Suprapubic skin (tissue), 4 donors: Measurements from ENCODE around the gene LRRFIP1. TPM values are rescaled to one million over a fixed set of nuclear protein-coding genes. Genes with fewer than 3 reads are reported as not detected.

ENCODE experiments used
- DNase-seq, 2 donors: peaks; one replicate each; pipeline ENCODE4 v3.0.0-alpha.2; 2019; ENCODE audit warnings: low spot score in 2 of 2
- H3K27ac ChIP-seq: fragments of 200-600 bp; sonication (generic); one replicate; pipeline ENCODE4 v1.5.1; 2019
- H3K27me3 ChIP-seq: fragments of 200-600 bp; sonication (generic); one replicate; pipeline ENCODE4 v1.5.1; 2019
- H3K36me3 ChIP-seq: fragments of 200-600 bp; sonication (generic); one replicate; pipeline ENCODE4 v1.5.1; 2019
- H3K4me1 ChIP-seq: fragments of 200-600 bp; sonication (generic); one replicate; pipeline ENCODE4 v1.5.1; 2019
- H3K4me3 ChIP-seq: fragments of 200-600 bp; sonication (generic); one replicate; pipeline ENCODE4 v1.5.1; 2019; ENCODE audit warnings: mild to moderate bottlenecking
- H3K9me3 ChIP-seq: fragments of 200-600 bp; sonication (generic); one replicate; pipeline ENCODE4 v1.5.1; 2019
- CTCF ChIP-seq, 2 donors: fragments of 200-600 bp in 1 of 2; fragments of 450-650 bp in 1 of 2; sonication (generic) in 1 of 2; IDR thresholded peaks; one replicate each; pipeline ENCODE4 v1.5.1; 2016 to 2019; ENCODE audit warnings: antibody characterized with exemption in 2 of 2, mild to moderate bottlenecking in 1 of 2, moderate library complexity in 1 of 2
- EP300 ChIP-seq: sonication (generic); formaldehyde crosslinking; IDR thresholded peaks from one replicate; pipeline ENCODE4 v1.6.1; 2017; ENCODE audit warnings: antibody characterized with exemption
- POLR2A ChIP-seq, 2 donors: fragments of 450-650 bp; IDR thresholded peaks; one replicate each; pipeline ENCODE4 v1.6.1; 2017; ENCODE audit warnings: antibody characterized with exemption in 2 of 2, mild to moderate bottlenecking in 2 of 2, moderate library complexity in 2 of 2
- POLR2AphosphoS5 ChIP-seq, 3 donors: sonication (generic); formaldehyde crosslinking; IDR thresholded peaks; one replicate each; pipeline ENCODE4 v1.6.1; 2017; ENCODE audit warnings: antibody characterized with exemption in 3 of 3
- WGBS: methylation state at CpG from one replicate; pipeline ENCODE4 v1.1.5; 2018; 5-methylcytosine and 5-hydroxymethylcytosine counted together
- total RNA-seq, 4 donors: library from RNA; depleted of rRNA; stranded (reverse); fragments of >200 nt; gene quantifications; one replicate each; pipeline ENCODE4 v1.1.0, GENCODE V29; 2016

The LRRFIP1 gene
- total RNA-seq, 4 donors from 2014 or later, result 100 to 150 (median 109) TPM

- Histone ChIP-seq H3K27ac (no peak overlapping the region), H3K4me3 (no peak overlapping the region), H3K27me3 (no peaks in the 10 kb centered on the region), H3K36me3 (peaks cover 8% of the 10 kb centered on the region), H3K9me3 (no peaks in the 10 kb centered on the region), H3K4me1 (no peaks in the 10 kb centered on the region)
- TF ChIP-seq CTCF (IDR thresholded peaks at IDR 0.05) (no peak), POLR2A (IDR thresholded peaks at IDR 0.05) (no peak), POLR2AphosphoS5 (IDR thresholded peaks at IDR 0.05) (no peak)
- WGBS, result 94% methylated on average over 5 of the region's 5 CpGs
- no peak for DNase-seq
Observed at GRCh38 chr2:237644381-237644703, 17.0 kb downstream of the LRRFIP1 start.

- Histone ChIP-seq H3K36me3 (peaks cover 8% of the 10 kb centered on the region), H3K27me3 (no peaks in the 10 kb centered on the region), H3K4me1 (no peaks in the 10 kb centered on the region), H3K27ac (no peak overlapping the region), H3K9me3 (no peaks in the 10 kb centered on the region), H3K4me3 (no peak overlapping the region)
- DNase-seq, result peak in 1 of 2 donors; percentile 50
- TF ChIP-seq POLR2AphosphoS5 (IDR thresholded peaks at IDR 0.05) (no peak), POLR2A (IDR thresholded peaks at IDR 0.05) (no peak), CTCF (IDR thresholded peaks at IDR 0.05) (no peak), EP300 (no peak)
- WGBS, result 93% methylated on average over 8 of the region's 8 CpGs
Observed at GRCh38 chr2:237645261-237645660, 17.9 kb downstream of the LRRFIP1 start.

- TF ChIP-seq POLR2AphosphoS5 (IDR thresholded peaks at IDR 0.05) (no peak), POLR2A (IDR thresholded peaks at IDR 0.05) (no peak), EP300 (no peak), CTCF (IDR thresholded peaks at IDR 0.05) (no peak)
- H3K4me1 ChIP-seq, result no peaks in the 10 kb centered on the region
- no peaks in the 10 kb centered on the region for H3K27me3 ChIP-seq
- H3K9me3 ChIP-seq, result no peaks in the 10 kb centered on the region
- H3K4me3 ChIP-seq, result no peak overlapping the region
- DNase-seq, result peak in 1 of 2 donors; percentile 47
- no peak overlapping the region for H3K27ac ChIP-seq
- 67% methylated on average over 9 of the region's 20 CpGs for WGBS
- H3K36me3 ChIP-seq, result peaks cover 4% of the 10 kb centered on the region
Observed at GRCh38 chr2:237647176-237648015, 20.0 kb downstream of the LRRFIP1 start.

GRCh38 chr2:237648016-237648381 lies 20.6 kb downstream of the LRRFIP1 start:
- H3K4me1 ChIP-seq, result no peaks in the 10 kb centered on the region
- H3K36me3 ChIP-seq, result peaks cover 4% of the 10 kb centered on the region
- DNase-seq, result no peak
- no peaks in the 10 kb centered on the region for H3K27me3 ChIP-seq
- no peak overlapping the region for H3K27ac ChIP-seq
- H3K9me3 ChIP-seq, result no peaks in the 10 kb centered on the region
- no peak overlapping the region for H3K4me3 ChIP-seq
- 80% methylated on average over 9 of the region's 9 CpGs for WGBS
- TF ChIP-seq EP300, result no peak
- TF ChIP-seq CTCF (IDR thresholded peaks at IDR 0.05), result no peak
- no peak for TF ChIP-seq POLR2AphosphoS5 (IDR thresholded peaks at IDR 0.05)
- TF ChIP-seq POLR2A (IDR thresholded peaks at IDR 0.05), result no peak

GRCh38 chr2:237649541-237650454 lies 22.4 kb downstream of the LRRFIP1 start:
- Histone ChIP-seq H3K4me3 (no peak overlapping the region), H3K36me3 (peaks cover 4% of the 10 kb centered on the region), H3K27me3 (no peaks in the 10 kb centered on the region), H3K9me3 (no peaks in the 10 kb centered on the region), H3K4me1 (no peaks in the 10 kb centered on the region), H3K27ac (no peak overlapping the region)
- no peak for DNase-seq
- WGBS, result 96% methylated on average over 17 of the region's 17 CpGs
- TF ChIP-seq POLR2AphosphoS5 (IDR thresholded peaks at IDR 0.05) (no peak), CTCF (IDR thresholded peaks at IDR 0.05) (no peak), EP300 (no peak), POLR2A (IDR thresholded peaks at IDR 0.05) (no peak)
